Measurements from ENCODE around the gene FBXO42. TPM values are rescaled to one million over a fixed set of nuclear protein-coding genes. Genes with fewer than 3 reads are reported as not detected.
"Not testable (repeated sequence)": the region's sequence is repeated elsewhere in the genome, so short reads cannot be mapped to it uniquely, and the experiment has no call there.

FBXO42 gene
- total RNA-seq, 1 donor: 18.6 TPM

DNA sequence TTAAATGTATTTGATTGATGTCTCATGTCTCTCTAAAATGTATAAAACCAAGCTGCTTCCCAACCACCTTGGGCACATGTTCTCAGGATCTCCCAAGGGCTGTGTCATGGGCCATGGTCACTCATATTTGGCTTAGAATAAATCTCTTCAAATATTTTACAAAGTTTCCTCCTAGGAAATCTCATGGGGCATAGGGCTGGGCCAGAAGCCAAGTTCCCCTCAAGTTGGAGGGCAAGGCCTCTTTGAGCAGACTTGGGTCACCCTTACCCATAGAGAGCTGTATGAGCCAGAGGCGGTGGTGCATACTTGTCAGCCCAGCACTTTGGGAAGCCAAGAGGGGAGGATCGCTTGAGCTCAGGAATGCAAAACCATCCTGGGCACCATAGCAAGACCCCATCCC lies 2.3 kb upstream of the FBXO42 start:
- TF ChIP-seq, protein P1, sequence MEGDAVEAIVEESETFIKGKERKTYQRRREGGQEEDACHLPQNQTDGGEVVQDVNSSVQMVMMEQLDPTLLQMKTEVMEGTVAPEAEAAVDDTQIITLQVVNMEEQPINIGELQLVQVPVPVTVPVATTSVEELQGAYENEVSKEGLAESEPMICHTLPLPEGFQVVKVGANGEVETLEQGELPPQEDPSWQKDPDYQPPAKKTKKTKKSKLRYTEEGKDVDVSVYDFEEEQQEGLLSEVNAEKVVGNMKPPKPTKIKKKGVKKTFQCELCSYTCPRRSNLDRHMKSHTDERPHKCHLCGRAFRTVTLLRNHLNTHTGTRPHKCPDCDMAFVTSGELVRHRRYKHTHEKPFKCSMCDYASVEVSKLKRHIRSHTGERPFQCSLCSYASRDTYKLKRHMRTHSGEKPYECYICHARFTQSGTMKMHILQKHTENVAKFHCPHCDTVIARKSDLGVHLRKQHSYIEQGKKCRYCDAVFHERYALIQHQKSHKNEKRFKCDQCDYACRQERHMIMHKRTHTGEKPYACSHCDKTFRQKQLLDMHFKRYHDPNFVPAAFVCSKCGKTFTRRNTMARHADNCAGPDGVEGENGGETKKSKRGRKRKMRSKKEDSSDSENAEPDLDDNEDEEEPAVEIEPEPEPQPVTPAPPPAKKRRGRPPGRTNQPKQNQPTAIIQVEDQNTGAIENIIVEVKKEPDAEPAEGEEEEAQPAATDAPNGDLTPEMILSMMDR (IDR thresholded peaks at IDR 0.05; ENCODE audit: insufficient read depth, low read length): no peak
- H3K4me3 ChIP-seq (ENCODE audit: low read depth, low read length): no peak overlapping the region
- no peak for DNase-seq (ENCODE audit: low read depth)

DNA sequence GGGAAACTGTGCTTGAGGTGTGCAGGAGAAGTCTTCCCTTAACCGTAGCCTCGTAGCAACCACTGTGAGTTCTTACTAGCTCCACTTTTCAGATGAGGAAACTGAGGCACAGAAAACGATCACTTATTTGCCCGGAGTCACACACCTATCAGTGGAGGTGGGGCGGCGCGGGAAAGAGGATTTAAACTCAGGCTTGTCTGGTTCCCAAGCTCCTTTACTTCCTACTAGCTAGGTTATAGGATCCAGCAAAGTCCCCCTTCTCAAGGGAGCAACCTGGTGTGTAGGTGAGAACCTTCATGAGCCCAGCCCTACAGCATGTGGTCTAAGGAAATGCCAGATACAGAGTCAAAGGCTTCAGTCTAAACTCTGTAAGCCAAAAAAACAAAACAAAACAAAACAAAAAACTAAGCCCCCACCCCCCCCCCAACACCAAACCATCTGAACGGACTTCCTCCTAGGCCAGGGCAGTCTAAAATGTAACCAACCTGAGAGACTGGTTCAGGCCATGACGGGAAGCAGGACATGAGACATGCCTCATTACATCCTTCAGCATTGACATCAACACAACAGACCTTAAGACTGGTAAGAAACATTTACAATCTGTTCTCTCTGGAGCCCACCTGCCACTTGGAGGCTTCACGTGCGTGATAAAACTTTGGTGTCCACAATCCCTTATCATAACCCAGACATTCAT lies 709 bp upstream of the FBXO42 start:
- peak overlapping the region; percentile 63 for H3K4me3 ChIP-seq (ENCODE audit: low read depth, low read length)
- DNase-seq (ENCODE audit: low read depth): no peak
- TF ChIP-seq, protein P1 (IDR thresholded peaks at IDR 0.05; ENCODE audit: insufficient read depth, low read length): no peak

DNA sequence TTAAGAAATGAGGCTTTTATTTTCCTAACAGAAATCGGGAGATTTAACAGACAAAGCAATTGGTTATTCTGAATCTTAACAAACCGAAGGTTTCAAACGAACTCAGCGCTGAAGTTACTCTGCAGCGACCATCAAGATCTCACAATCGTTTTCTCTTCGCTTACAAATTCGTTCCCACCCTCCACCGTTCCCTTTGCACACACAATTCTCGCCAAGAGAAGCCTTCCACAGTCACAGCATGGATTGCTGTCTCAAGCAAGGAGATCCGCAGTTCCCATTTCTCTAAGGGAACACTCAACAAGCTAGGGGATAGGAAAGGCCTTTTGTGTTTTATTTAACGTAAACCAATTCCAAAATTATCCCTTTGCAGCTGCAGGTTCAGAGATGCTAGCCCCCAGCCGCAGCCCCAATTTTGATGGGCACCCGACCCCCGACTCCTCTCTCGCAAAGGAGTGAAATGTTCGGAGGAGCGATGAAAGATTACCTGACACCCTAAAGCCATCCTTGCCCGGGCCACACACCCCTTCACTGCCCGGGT lies 755 bp downstream of the FBXO42 start:
- peak; percentile 48 for DNase-seq (ENCODE audit: low read depth)
- TF ChIP-seq, protein P1 (IDR thresholded peaks at IDR 0.05; ENCODE audit: insufficient read depth, low read length): no peak
- H3K4me3 ChIP-seq (ENCODE audit: low read depth, low read length): peak overlapping the region; percentile 94

DNA sequence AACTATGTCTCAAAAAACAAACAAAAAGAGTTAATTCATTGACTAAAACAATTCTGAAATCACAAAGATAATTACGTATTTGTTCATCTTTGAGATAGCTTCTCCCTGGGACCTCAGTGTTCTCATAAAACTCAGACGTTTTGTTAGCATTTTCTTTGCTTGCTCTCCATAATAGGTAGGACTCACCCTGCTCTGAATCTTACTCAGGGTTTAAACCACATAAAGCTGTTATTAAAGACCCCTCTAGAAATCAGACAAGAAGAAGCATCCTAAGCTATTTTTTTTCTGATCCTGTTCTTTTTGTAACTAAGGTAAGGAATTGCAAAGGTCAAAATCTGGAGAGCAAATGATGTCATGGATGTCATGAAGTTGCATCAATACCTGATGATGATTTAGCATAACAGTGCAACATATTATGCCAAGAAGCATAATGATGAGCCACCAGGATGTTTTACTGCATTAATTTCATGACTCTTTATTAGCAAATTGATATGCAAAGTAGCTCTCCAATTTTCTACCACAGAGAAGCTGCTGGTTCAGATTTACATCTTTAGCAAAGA lies 2.4 kb downstream of the FBXO42 start:
- peak; percentile 50 for DNase-seq (ENCODE audit: low read depth)
- peak overlapping the region; percentile 45 for H3K4me3 ChIP-seq (ENCODE audit: low read depth, low read length)
- TF ChIP-seq, protein P1 (IDR thresholded peaks at IDR 0.05; ENCODE audit: insufficient read depth, low read length): no peak

DNA sequence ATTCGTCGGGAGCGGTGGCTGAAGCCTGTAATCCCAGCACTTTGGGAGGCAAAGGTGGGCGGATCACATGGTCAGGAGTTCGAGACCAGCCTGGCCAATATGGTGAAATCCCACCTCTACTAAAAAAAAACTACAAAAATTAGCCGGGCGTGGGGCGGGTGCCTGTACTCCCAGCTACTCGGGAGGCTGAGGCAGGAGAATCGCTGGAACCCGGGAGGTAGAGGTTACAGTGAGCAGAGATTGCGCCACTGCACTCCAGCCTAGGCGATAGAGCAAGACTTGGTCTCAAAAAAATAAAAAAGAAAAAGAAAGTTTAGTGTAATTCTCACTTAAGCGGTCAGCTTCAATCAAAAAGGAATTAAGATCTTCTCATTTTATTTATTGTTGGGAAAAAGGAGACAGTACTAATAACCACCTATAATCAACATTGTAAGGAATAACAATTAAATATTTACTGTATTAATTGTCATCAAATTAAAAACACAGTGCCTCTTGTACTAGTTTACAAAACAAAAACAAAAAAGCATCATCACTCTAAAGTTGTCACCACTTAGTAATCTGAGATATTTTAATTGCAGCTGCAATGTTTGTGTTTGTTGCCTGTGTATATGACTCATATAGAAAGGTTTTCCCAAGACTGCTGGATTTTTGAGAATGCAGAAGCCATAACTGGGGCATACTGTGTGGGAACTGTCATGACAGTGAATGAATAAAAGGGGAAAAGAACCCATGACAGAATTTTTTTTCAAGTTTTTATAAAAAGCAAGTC lies 3.7 kb downstream of the FBXO42 start:
- TF ChIP-seq, protein P1 (IDR thresholded peaks at IDR 0.05; ENCODE audit: insufficient read depth, low read length): no peak
- no peak overlapping the region for H3K4me3 ChIP-seq (ENCODE audit: low read depth, low read length)
- peak; percentile 39 for DNase-seq (ENCODE audit: low read depth)

DNA sequence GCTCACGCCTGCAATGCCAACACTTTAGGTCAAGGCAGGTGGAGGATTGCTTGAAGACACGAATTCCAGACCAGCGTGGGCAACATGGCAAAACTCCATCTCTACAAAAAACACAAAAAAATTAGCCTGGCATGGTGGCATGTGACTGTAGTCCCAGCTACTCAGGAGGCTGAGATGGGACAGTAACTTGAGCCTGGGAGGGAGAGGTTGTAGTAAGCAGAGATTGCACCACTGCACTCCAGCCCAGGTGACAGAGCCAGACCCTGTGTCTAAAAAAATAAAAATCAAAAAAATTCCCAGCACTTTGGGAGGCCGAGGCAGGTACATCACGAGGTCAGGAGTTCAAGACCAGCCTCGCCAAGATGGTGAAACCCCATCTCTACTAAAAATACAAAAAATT lies 9.0 kb downstream of the FBXO42 start:
- not testable (repeated sequence) for DNase-seq (ENCODE audit: low read depth); H3K4me3 ChIP-seq (ENCODE audit: low read depth, low read length)

Data from fibroblast of the aortic adventitia (primary cell).